ENCODE measurements around the gene MYCL.
"Not testable (repeated sequence)": the region's sequence is repeated elsewhere in the genome, so short reads cannot be mapped to it uniquely, and the experiment has no call there.

MYCL gene

GRCh38 chr1:39917825-39918224, 16.1 kb upstream of the MYCL start:
- DNase-seq (ENCODE audit: low read depth in 2 of 2): no peak

- no peak for DNase-seq (ENCODE audit: low read depth in 2 of 2)
Observed at GRCh38 chr1:39915499-39916129, 13.9 kb upstream of the MYCL start.

GRCh38 chr1:39913136-39913535, 11.4 kb upstream of the MYCL start:
- not testable (repeated sequence) for DNase-seq (ENCODE audit: low read depth in 2 of 2)

- no peak for DNase-seq (ENCODE audit: low read depth in 2 of 2)
Observed at GRCh38 chr1:39910263-39910662, 8.5 kb upstream of the MYCL start.

- no peak for DNase-seq (ENCODE audit: low read depth in 2 of 2)
Observed at GRCh38 chr1:39908534-39908933, 6.8 kb upstream of the MYCL start.

- DNase-seq (ENCODE audit: low read depth in 2 of 2): no peak
Observed at GRCh38 chr1:39907528-39908453, 6.1 kb upstream of the MYCL start.

GRCh38 chr1:39905172-39905571, 3.5 kb upstream of the MYCL start:
- no peak for DNase-seq (ENCODE audit: low read depth in 2 of 2)

- no peak for DNase-seq (ENCODE audit: low read depth in 2 of 2)
Observed at GRCh38 chr1:39902460-39902807, 717 bp upstream of the MYCL start.

- no peak for DNase-seq (ENCODE audit: low read depth in 2 of 2)
Observed at GRCh38 chr1:39901464-39901713, 328 bp downstream of the MYCL start.

- no peak for DNase-seq (ENCODE audit: low read depth in 2 of 2)
Observed at GRCh38 chr1:39900662-39901463, 854 bp downstream of the MYCL start.

GRCh38 chr1:39899611-39900538, 1.8 kb downstream of the MYCL start:
- DNase-seq (ENCODE audit: low read depth in 2 of 2): no peak

- DNase-seq (ENCODE audit: low read depth in 2 of 2): no peak
Observed at GRCh38 chr1:39898648-39899603, 2.8 kb downstream of the MYCL start.

GRCh38 chr1:39898191-39898590, 3.5 kb downstream of the MYCL start:
- DNase-seq (ENCODE audit: low read depth in 2 of 2): no peak

- no peak for DNase-seq (ENCODE audit: low read depth in 2 of 2)
Observed at GRCh38 chr1:39896909-39897685, 4.6 kb downstream of the MYCL start.

GRCh38 chr1:39895731-39896480, 5.8 kb downstream of the MYCL start:
- no peak for DNase-seq (ENCODE audit: low read depth in 2 of 2)

- DNase-seq (ENCODE audit: low read depth in 2 of 2): no peak
Observed at GRCh38 chr1:39894884-39895495, 6.7 kb downstream of the MYCL start.

- DNase-seq (ENCODE audit: low read depth in 2 of 2): no peak
Observed at GRCh38 chr1:39892601-39893595, 8.8 kb downstream of the MYCL start.
